ENCODE data around the gene PEX14. TPM values are rescaled to one million over a fixed set of nuclear protein-coding genes. Genes with fewer than 3 reads are reported as not detected.

Gene PEX14
- total RNA-seq, 1 donor from 2014 or later: 27.4 TPM

DNA sequence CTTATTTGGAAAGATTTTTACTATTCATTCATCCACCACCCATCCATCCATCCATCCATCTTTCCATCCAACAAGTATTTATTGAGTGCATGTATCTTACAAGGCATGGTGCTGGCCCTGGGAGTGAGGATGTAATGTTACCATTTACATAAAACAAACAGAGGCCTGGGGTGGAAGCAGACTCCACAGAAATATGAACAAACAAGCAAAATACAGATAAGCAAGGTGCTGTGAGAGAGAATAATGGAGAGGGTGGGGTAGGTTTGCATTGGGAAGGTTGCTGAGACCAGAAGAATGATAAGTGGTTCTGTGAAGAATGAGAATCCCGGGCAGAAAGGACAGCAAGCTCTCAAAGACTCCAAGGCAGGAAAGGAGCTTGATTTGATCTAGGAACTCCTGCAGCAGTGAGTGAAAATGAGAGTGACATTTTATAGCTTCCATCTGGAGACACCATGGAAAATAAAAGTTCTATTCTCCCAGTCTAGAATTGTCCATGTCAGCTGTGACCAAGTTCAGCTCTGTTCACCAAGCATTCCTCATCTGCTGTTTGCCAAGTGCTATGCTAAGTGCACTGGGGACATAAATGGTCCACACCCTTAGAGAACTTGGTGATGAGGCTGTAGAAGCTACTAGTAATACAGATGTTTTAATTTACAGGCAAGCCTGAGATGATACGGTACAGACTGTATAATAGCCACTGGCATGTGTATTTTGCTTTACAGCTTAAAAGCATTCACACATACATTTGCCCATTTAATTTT, 75.3 kb downstream of the PEX14 start:
- TF ChIP-seq, protein P1, sequence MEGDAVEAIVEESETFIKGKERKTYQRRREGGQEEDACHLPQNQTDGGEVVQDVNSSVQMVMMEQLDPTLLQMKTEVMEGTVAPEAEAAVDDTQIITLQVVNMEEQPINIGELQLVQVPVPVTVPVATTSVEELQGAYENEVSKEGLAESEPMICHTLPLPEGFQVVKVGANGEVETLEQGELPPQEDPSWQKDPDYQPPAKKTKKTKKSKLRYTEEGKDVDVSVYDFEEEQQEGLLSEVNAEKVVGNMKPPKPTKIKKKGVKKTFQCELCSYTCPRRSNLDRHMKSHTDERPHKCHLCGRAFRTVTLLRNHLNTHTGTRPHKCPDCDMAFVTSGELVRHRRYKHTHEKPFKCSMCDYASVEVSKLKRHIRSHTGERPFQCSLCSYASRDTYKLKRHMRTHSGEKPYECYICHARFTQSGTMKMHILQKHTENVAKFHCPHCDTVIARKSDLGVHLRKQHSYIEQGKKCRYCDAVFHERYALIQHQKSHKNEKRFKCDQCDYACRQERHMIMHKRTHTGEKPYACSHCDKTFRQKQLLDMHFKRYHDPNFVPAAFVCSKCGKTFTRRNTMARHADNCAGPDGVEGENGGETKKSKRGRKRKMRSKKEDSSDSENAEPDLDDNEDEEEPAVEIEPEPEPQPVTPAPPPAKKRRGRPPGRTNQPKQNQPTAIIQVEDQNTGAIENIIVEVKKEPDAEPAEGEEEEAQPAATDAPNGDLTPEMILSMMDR (IDR thresholded peaks at IDR 0.05; ENCODE audit: insufficient read depth, low read length, poor library complexity, severe bottlenecking): no peak
- DNase-seq (ENCODE audit: low read depth): no peak

DNA sequence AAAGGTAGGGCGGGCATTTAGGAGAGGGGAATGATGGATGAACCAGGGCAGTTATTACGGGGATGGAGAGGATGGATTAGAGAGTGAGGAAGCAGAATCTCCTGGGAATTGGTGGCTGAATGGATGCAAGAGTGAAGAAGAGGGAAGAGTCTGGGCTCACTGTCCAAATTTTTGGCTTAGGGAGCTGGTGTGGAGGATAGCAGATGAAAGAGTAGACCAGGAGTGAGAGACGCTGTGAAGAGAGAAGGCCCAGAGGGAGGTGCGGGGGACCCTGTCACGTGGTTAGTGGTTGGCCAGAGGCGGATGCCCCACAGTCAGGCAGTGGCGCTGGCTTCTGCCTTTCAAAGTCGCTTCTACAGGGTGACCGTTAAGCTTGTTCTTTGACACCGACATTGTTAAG, 78.4 kb downstream of the PEX14 start:
- TF ChIP-seq, protein P1 (IDR thresholded peaks at IDR 0.05; ENCODE audit: insufficient read depth, low read length, poor library complexity, severe bottlenecking): no peak
- Histone ChIP-seq H3K4me3 (ENCODE audit: low read depth, low read length) (no peak overlapping the region), H3K27me3 (ENCODE audit: control insufficient read depth, insufficient read depth, low read length) (no peaks in the 10 kb centered on the region), H3K36me3 (ENCODE audit: control insufficient read depth, insufficient read depth, low read length) (no peaks in the 10 kb centered on the region)
- DNase-seq (ENCODE audit: low read depth): no peak

More for the DNA sequence above, 75.3 kb downstream of the PEX14 start:
- Histone ChIP-seq H3K27me3 (ENCODE audit: control insufficient read depth, insufficient read depth, low read length) (no peaks in the 10 kb centered on the region), H3K4me3 (ENCODE audit: low read depth, low read length) (no peak overlapping the region), H3K36me3 (ENCODE audit: control insufficient read depth, insufficient read depth, low read length) (no peaks in the 10 kb centered on the region)

DNA sequence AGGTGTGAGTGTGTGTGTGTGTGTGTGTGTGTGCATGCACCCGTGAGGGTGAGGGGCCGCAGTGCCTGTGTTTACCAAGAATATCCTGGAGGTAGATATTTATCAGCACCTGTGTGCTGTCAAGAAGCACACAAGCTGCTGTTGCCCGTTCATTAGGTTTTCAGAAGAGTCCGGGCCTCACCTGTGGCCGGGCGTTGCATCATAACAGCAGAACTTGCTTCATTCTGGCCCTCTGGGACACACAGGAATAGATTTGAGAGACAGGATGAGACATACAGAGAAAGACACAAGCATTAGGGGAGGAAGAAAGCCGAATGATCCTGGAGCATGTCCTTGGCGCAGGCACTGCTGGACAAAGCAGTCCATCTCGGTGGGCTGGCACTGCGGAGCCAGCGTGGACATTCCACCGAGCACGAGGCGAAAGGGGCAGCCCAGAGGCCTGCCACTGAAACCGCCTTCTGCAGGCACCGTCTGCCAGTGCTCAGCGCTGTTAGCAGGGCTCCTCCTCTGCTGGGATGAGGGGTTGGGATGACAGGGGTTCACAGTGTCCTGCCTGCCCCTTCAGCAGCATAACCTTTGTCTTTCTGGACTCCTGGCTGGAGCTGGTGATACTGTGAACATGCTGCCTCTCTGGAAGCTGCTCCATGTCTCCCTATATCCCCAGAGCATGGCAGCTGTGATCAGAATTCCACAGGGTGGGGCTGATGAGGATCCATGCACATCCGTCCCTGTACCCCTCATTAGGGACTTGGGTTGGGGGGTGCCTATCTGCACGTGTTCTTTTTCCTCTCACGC, 81.1 kb downstream of the PEX14 start:
- Histone ChIP-seq H3K4me3 (ENCODE audit: low read depth, low read length) (no peak overlapping the region), H3K27me3 (ENCODE audit: control insufficient read depth, insufficient read depth, low read length) (no peaks in the 10 kb centered on the region), H3K36me3 (ENCODE audit: control insufficient read depth, insufficient read depth, low read length) (no peaks in the 10 kb centered on the region)
- TF ChIP-seq, protein P1 (IDR thresholded peaks at IDR 0.05; ENCODE audit: insufficient read depth, low read length, poor library complexity, severe bottlenecking): no peak
- no peak for DNase-seq (ENCODE audit: low read depth)

DNA sequence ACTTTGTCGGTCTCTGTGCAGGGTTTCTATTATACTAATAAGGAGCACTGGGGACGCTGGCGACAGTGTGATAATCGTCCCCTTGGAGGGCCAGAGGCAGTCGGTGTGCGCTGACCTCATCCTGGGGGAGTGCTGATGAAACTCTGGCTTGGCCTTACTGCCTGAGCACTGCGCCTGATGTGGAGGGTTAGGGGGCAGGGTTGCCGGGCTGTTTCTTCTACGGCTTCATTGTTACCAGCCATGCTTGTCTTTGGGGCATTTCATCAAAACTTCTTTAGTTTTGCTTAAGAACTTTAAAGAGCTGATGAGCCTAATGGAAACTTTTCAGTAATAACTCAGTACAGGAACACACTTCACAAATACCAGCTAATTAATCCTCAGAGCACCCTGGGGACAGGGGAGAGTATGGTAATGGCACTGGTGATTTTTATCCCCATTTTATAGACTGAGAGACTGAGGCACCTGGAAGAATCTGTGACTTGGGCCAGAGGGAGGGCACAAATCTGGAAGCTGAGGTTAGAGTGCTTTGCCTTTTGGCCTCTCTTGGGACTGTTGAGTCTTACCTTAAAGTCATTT, 81.8 kb downstream of the PEX14 start:
- no peaks in the 10 kb centered on the region for H3K36me3 ChIP-seq (ENCODE audit: control insufficient read depth, insufficient read depth, low read length)
- no peak for DNase-seq (ENCODE audit: low read depth)
- TF ChIP-seq, protein P1 (IDR thresholded peaks at IDR 0.05; ENCODE audit: insufficient read depth, low read length, poor library complexity, severe bottlenecking): no peak
- H3K27me3 ChIP-seq (ENCODE audit: control insufficient read depth, insufficient read depth, low read length): no peaks in the 10 kb centered on the region
- no peak overlapping the region for H3K4me3 ChIP-seq (ENCODE audit: low read depth, low read length)

DNA sequence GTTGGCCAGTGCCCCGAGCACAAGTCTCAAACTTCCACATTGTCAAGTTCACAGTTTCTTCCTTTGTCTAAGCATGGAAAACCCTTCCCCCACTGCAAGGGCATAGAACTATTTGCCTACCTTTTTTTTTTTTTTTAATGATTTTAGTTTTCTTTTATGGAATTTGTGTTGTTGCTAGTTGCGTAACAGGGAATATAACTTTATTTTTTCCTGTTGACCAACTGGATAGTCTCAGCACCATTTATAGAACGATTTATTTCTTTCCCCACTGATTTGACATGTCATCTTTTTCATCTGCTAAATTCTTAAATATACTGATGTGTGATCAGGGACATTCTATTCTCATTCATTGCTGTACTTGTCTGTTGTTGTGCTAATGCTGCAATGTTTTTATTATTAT, 83.0 kb downstream of the PEX14 start:
- TF ChIP-seq, protein P1 (IDR thresholded peaks at IDR 0.05; ENCODE audit: insufficient read depth, low read length, poor library complexity, severe bottlenecking): no peak
- H3K4me3 ChIP-seq (ENCODE audit: low read depth, low read length): no peak overlapping the region
- DNase-seq (ENCODE audit: low read depth): no peak
- H3K36me3 ChIP-seq (ENCODE audit: control insufficient read depth, insufficient read depth, low read length): no peaks in the 10 kb centered on the region
- no peaks in the 10 kb centered on the region for H3K27me3 ChIP-seq (ENCODE audit: control insufficient read depth, insufficient read depth, low read length)
